GM12801 (cell line): ENCODE data around the gene ANKRD39.

ENCODE experiments used
- CTCF ChIP-seq: IDR thresholded peaks from one replicate; pipeline ENCODE4 v1.5.1; 2011; ENCODE audit warnings: control low read depth; ENCODE audit not compliant: insufficient read length; ENCODE audit errors: extremely low read depth

Gene ANKRD39

GRCh38 chr2:96884299-96885094, 26.7 kb upstream of the ANKRD39 start:
- TF ChIP-seq CTCF = no peak

GRCh38 chr2:96883306-96883705, 25.5 kb upstream of the ANKRD39 start:
- TF ChIP-seq CTCF = no peak

GRCh38 chr2:96882906-96883305, 25.1 kb upstream of the ANKRD39 start:
- TF ChIP-seq CTCF = no peak

GRCh38 chr2:96882230-96882629, 24.4 kb upstream of the ANKRD39 start:
- TF ChIP-seq CTCF = no peak

GRCh38 chr2:96881349-96882195, 23.8 kb upstream of the ANKRD39 start:
- TF ChIP-seq CTCF = no peak

- TF ChIP-seq CTCF = no peak
Measured at GRCh38 chr2:96880891-96881273, 23.1 kb upstream of the ANKRD39 start.

- TF ChIP-seq CTCF = no peak
Measured at GRCh38 chr2:96879545-96880040, 21.8 kb upstream of the ANKRD39 start.
